GM12801 (cell line): Measurements from ENCODE around the gene GRIPAP1.

Experiments used
- TF ChIP-seq, protein P1 (sequence below): IDR thresholded peaks from one replicate; pipeline ENCODE4 v1.5.1; 2011; ENCODE audit warnings: control low read depth; ENCODE audit not compliant: insufficient read length; ENCODE audit errors: extremely low read depth

The GRIPAP1 gene

DNA sequence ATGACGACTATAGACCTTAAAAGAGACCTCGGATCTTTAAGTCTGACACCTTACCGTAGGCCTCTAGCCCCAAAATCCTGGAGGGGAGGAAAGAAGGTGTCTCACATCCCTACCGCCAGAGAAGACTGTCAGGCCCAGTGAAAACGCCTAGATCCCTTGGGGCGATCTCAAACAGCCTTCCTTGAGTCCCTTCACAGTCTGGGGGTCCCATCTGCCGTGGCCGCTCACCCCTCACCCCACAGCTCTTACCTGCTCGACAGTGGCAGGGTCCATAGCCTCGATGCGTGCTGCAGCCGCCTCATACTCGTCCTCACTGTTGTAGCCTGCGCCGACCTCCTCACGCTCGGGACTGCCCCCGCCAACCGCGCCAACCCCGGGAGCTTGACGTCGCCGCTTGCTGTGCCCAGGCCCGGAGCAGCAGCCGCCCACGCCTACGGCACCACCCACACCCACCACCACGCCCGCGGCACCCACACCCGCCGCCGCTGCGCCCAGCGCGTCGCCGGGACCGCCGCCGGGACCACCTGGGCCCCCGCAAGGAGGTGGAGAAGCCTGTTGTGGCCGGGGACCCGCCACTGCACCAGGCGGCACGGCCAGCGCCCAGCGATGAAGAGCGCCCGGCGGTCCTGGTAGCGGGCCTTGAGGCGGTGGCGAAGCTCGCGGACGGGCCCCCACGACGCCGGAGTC, 45.2 kb downstream of the GRIPAP1 start:
- TF ChIP-seq, protein P1, sequence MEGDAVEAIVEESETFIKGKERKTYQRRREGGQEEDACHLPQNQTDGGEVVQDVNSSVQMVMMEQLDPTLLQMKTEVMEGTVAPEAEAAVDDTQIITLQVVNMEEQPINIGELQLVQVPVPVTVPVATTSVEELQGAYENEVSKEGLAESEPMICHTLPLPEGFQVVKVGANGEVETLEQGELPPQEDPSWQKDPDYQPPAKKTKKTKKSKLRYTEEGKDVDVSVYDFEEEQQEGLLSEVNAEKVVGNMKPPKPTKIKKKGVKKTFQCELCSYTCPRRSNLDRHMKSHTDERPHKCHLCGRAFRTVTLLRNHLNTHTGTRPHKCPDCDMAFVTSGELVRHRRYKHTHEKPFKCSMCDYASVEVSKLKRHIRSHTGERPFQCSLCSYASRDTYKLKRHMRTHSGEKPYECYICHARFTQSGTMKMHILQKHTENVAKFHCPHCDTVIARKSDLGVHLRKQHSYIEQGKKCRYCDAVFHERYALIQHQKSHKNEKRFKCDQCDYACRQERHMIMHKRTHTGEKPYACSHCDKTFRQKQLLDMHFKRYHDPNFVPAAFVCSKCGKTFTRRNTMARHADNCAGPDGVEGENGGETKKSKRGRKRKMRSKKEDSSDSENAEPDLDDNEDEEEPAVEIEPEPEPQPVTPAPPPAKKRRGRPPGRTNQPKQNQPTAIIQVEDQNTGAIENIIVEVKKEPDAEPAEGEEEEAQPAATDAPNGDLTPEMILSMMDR, result no peak

DNA sequence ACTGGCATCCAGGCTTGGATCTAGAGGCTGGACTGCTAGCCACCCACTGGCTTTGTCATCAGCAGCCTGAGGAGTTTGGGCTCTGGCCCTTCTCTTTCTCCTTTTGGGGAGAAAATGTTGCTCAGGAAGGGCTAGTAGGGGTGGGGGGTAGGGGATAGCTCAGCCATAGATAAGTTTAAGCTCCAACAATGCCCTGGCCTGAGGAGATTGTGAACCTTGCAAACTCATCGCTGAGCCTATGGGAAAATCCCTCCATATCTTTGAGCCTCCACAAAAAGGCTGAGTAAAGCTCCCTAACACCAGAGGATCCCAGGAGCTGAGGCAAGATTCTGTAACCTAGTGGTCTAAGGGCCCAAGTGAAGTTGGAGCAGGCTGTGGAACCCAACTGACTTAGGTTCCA, 53.5 kb downstream of the GRIPAP1 start:
- TF ChIP-seq, protein P1, result no peak

DNA sequence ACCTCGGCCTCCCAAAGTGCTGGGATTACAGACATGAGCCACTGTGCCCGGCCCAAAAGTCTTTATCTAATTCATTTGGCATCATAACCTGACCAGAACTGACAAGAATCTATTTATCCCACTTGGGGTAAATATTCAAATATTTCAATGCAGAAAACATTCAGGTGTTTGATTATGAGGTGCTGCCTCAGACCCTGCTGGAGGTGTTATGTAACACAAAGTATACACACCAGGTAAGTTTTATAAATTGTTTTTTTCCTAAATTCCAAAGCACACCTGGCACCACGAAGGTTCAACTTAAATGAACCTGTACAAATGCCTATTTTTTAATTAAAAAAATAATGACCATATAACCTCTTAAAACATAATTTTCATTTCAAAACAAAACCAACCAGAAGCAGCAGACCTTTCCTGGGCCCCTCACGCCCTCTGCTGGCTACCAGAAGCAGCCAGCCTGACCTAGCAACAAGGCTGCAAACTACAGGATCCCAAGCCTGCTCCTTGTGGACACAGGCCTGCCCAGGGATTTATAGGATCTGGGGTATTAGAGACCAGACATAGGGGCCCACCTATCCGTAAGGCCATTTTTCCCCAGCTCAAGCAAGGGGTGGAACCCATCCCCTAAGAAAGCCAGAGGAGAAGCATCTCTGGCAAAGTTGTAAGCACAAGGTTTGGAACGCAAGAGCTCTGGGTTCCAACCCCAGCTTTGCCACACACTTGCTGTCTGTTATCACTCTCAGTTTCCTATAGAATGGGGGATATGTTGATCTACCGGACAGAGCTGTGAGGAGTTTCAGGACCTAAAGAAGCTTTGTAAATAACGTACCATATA, 56.3 kb downstream of the GRIPAP1 start:
- TF ChIP-seq, protein P1, result no peak

DNA sequence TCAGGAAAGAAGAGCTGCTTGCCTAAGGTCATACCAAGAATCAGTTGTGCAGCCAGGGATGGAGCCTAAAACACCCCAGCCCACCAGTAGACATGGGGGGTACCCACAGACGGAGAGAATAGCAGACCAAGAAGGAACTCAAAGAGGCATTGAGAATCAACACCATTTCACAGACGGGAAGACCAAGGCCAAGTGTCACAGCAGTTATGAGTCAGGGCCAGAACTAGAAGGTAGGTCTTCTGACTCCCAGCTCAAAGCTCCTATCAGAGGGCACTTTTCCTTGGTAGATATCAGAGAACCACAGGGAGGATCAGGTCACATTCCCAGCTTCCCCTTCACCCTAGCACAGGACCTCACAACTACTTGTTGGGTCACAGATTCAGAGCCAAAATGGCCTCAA, 59.2 kb downstream of the GRIPAP1 start:
- TF ChIP-seq, protein P1, result no peak

DNA sequence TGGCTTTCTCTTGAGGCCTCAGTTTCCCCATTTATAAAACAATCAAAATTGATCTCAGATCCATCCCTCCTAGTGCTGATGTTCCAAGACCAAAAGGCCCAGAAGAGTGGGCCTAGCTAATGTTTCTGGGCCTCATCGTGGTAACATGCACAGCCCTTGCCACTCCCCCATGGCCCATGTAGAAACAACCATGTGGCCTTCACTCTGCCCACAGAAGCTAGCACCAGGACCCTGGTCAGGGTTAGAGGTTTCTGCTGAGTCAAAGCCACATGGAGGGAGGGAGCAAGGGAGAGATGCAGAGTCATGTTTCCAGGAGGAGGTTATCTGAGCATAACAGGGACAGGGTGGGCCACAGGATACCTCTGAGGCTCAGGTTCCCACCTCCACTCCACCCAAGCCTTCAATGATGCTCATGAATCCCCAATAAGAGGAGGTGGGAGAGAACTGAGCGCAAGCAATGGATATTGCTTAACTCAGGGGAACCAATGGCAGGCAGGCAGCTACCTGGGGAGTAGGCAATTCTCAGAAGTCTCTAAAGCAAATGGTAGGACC, 61.6 kb downstream of the GRIPAP1 start:
- TF ChIP-seq, protein P1, result no peak

DNA sequence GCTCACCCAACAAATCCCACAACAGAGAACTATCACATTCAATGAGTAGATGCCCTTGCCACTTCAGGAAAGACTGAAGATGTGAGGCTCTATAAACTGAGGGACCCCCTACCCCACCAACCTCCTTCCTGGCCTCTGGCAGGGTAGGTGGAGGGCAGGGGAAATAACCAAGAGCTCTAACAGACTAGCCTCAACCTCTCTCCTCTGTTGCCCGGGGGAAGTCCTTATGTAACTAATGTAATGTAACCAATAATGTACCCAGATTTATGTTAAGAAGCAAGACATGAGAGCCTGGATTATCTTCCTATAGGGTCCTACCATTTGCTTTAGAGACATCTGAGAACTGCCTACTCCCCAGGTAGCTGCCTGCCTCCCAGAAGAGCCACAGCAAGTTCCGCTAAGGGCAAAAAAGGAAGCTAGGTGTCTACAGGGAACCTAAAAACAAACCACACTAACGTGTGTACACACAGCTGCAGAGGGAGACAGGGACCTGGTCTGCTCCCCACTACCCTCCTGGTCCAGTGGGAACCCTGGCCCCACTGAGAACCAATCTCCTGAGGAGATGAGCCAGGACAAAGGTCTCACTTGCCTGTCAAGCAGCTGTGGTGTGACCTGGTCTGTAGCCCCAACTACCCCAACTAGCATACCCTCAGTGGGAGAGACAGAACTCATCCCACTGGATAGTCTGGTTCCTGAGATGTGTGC, 62.4 kb downstream of the GRIPAP1 start:
- TF ChIP-seq, protein P1, result no peak

DNA sequence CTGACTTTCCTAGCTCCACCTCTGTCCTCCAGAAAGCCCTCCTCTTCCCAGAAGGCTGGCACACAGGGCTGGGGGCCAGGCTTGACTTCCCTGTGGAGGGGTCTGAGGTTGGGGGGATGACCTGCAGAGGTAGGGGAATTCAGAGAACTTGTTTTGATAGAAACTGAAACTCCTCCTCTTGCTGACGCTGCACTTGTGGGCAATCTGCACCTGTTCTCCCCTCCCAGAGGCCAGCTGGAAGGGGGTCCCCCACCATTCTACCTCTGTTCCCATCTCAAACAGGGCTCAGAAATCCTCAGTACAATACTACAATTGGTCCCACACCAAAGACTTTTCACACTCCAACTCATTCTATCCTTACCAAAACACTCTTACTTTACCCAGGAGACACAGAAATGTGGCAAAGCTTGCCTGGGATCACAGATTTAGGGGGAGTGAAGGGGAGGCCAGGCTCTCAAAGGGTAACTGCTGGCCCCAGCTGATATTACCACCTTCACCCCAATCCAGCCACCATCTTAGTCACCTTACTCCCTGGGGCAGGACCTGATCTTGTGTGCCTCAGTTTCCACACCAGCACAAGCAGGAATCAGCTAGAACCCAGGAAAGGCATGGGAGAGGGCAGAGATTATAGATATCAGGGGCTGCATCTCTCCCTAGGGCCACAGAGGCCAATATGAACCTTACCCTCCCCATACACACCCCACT, 63.2 kb downstream of the GRIPAP1 start:
- TF ChIP-seq, protein P1, result no peak
